Forelimb muscle (tissue), 1 donor: Measurements from ENCODE around the gene RASSF8. TPM values are rescaled to one million over a fixed set of nuclear protein-coding genes. Genes with fewer than 3 reads are reported as not detected.

ENCODE experiments used
- DNase-seq: peaks from one replicate; pipeline ENCODE4 v3.0.0-alpha.2; 2013; ENCODE audit warnings: low read depth
- polyA plus RNA-seq: library from polyadenylated mRNA; unstranded; fragments of 120-200 nt; gene quantifications from one replicate; pipeline ENCODE4 v1.2.1, GENCODE V29; 2013; ENCODE audit not compliant: insufficient read length

RASSF8 gene
- polyA plus RNA-seq, 1 donor: 24.9 TPM

GRCh38 chr12:25960961-25961360 is 2.5 kb downstream of the RASSF8 start:
- DNase-seq: no peak

GRCh38 chr12:25962932-25963525 is 4.5 kb downstream of the RASSF8 start:
- DNase-seq: no peak

- DNase-seq: no peak
These were observed 7.2 kb downstream of the RASSF8 start for GRCh38 chr12:25965682-25966081.

GRCh38 chr12:25970082-25970481 is 11.6 kb downstream of the RASSF8 start:
- DNase-seq: no peak

- no peak for DNase-seq
These were observed 12.6 kb downstream of the RASSF8 start for GRCh38 chr12:25970916-25971653.

GRCh38 chr12:25971654-25972041 is 13.2 kb downstream of the RASSF8 start:
- no peak for DNase-seq

GRCh38 chr12:25972783-25973182 is 14.3 kb downstream of the RASSF8 start:
- no peak for DNase-seq

GRCh38 chr12:25975179-25975578 is 16.7 kb downstream of the RASSF8 start:
- DNase-seq: no peak

- no peak for DNase-seq
These were observed 17.2 kb downstream of the RASSF8 start for GRCh38 chr12:25975682-25976081.

GRCh38 chr12:25976289-25976688 is 17.8 kb downstream of the RASSF8 start:
- no peak for DNase-seq

- DNase-seq: no peak
These were observed 18.6 kb downstream of the RASSF8 start for GRCh38 chr12:25977047-25977446.

GRCh38 chr12:25979059-25979458 is 20.6 kb downstream of the RASSF8 start:
- DNase-seq: no peak

- DNase-seq: no peak
These were observed 21.1 kb downstream of the RASSF8 start for GRCh38 chr12:25979563-25979962.

GRCh38 chr12:25980035-25980434 is 21.6 kb downstream of the RASSF8 start:
- DNase-seq: no peak

GRCh38 chr12:25981597-25981996 is 23.1 kb downstream of the RASSF8 start:
- DNase-seq: no peak

- no peak for DNase-seq
These were observed 23.9 kb downstream of the RASSF8 start for GRCh38 chr12:25982416-25982815.

- no peak for DNase-seq
These were observed 25.1 kb downstream of the RASSF8 start for GRCh38 chr12:25983625-25984024.

GRCh38 chr12:25984759-25985158 is 26.3 kb downstream of the RASSF8 start:
- no peak for DNase-seq

- no peak for DNase-seq
These were observed 27.1 kb downstream of the RASSF8 start for GRCh38 chr12:25985316-25986175.

- DNase-seq: no peak
These were observed 27.7 kb downstream of the RASSF8 start for GRCh38 chr12:25986180-25986579.

- no peak for DNase-seq
These were observed 30.0 kb downstream of the RASSF8 start for GRCh38 chr12:25988505-25988904.

GRCh38 chr12:25990495-25990894 is 32.0 kb downstream of the RASSF8 start:
- no peak for DNase-seq
